Neural crest cell (in vitro differentiated cells): ENCODE measurements around the gene NPTN. TPM values are rescaled to one million over a fixed set of nuclear protein-coding genes. Genes with fewer than 3 reads are reported as not detected.

Source experiments
- DNase-seq: peaks from one replicate; pipeline ENCODE4 v3.0.0; 2021; ENCODE audit warnings: low read depth, mixed read lengths, low spot score
- H3K27ac Mint-ChIP-seq: one replicate; pipeline ENCODE4 v1.8.0; 2021; ENCODE audit warnings: mild to moderate bottlenecking, mixed read lengths; ENCODE audit not compliant: unreplicated experiment
- H3K27me3 Mint-ChIP-seq: 2 replicates; pipeline ENCODE4 v1.8.0; 2021; ENCODE audit warnings: low read depth, mild to moderate bottlenecking, mixed read lengths
- H3K36me3 Mint-ChIP-seq: 2 replicates; pipeline ENCODE4 v1.8.0; 2021; ENCODE audit warnings: low read depth, mild to moderate bottlenecking, mixed read lengths
- H3K4me1 Mint-ChIP-seq: 2 replicates; pipeline ENCODE4 v1.8.0; 2021; ENCODE audit warnings: mixed read lengths
- H3K4me3 Mint-ChIP-seq: one replicate; pipeline ENCODE4 v1.8.0; 2021; ENCODE audit warnings: mild to moderate bottlenecking, mixed read lengths
- H3K9me3 Mint-ChIP-seq: 2 replicates; pipeline ENCODE4 v1.8.0; 2021; ENCODE audit warnings: mixed read lengths
- CTCF ChIP-seq: fragments of 200-600 bp; sonication (generic); conservative IDR thresholded peaks from 2 replicates; pipeline ENCODE4 v1.5.0; 2021; ENCODE audit warnings: antibody characterized with exemption, mild to moderate bottlenecking
- total RNA-seq: library from RNA; stranded (reverse); gene quantifications from 2 replicates; pipeline ENCODE4 v1.2.1, GENCODE V29; 2021

Gene NPTN
- total RNA-seq, 1 donor from 2014 or later, result 54.9 TPM

DNA sequence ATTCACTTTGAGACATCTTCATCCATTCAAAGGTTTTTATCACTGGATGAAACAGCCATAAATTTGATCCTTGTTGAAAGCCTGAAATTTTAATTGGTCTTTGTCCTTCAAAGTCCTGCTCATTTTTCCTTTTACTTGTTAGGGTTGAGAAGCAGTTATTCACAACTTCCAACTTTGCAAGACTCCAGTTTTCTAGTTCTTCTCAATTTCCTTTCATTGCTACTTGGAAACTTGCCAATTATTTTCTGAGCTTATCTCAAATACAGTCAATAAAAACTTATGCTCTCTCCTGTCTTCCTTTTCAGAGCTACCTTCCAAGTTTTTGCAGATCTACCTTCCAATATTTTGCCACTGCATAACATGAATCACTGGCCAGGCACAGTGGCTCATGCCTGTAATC lies 27.3 kb upstream of the NPTN start:
- Mint-ChIP-seq H3K36me3 (no peaks in the 10 kb centered on the region), H3K27ac (no peak overlapping the region), H3K9me3 (no peaks in the 10 kb centered on the region), H3K4me1 (no peaks in the 10 kb centered on the region), H3K4me3 (no peak overlapping the region), H3K27me3 (peaks cover 22% of the 10 kb centered on the region)
- DNase-seq, result no peak
- TF ChIP-seq CTCF, result no peak

GRCh38 chr15:73658645-73659044 lies 25.5 kb upstream of the NPTN start:
- Mint-ChIP-seq H3K4me3 (no peak overlapping the region), H3K36me3 (no peaks in the 10 kb centered on the region), H3K4me1 (no peaks in the 10 kb centered on the region), H3K9me3 (no peaks in the 10 kb centered on the region), H3K27me3 (peaks cover 21% of the 10 kb centered on the region), H3K27ac (no peak overlapping the region)
- DNase-seq, result no peak
- TF ChIP-seq CTCF, result no peak

DNA sequence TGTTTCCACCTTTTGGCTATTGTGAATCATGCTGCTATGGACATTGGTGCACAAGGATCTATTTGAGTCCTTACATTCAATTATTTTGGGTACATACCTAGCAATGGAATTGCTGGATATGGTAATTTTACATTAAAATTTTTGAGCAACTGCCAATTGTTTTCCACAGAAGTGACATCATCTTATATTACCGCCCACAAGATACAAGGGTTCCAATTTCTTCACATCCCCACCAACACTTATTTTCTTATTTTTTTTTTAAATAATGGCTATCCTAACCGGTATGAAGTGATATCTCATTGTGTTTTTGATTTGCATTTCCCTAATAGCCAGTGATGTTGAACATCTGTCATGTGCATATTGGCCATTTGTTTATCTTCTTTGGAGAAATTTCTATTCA lies 22.5 kb upstream of the NPTN start:
- Mint-ChIP-seq H3K4me1 (no peaks in the 10 kb centered on the region), H3K27ac (no peak overlapping the region), H3K9me3 (no peaks in the 10 kb centered on the region), H3K4me3 (no peak overlapping the region), H3K27me3 (peaks cover 22% of the 10 kb centered on the region), H3K36me3 (no peaks in the 10 kb centered on the region)
- no peak for TF ChIP-seq CTCF
- no peak for DNase-seq

DNA sequence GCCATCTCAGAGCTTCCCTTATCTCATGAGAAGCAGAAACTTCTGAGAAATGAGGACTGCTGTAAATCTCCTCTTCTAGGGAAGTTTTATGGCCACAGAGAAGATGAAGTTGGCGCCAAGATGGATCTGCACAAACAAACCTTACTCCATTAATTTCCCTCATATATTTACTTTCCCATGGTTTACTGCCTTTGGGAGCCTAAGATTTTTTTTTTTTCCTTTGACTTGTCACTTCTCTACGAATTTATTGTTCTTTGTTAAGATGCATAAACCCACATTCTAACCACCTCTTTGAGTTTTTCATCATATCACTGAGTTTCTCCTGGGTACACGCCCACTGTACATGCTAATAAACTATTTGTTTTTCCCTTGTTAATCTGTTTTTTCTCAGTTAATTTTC lies 21.5 kb upstream of the NPTN start:
- H3K4me1 Mint-ChIP-seq, result no peaks in the 10 kb centered on the region
- no peaks in the 10 kb centered on the region for H3K36me3 Mint-ChIP-seq
- H3K27ac Mint-ChIP-seq, result no peak overlapping the region

GRCh38 chr15:73650416-73651126 lies 17.4 kb upstream of the NPTN start:
- no peak for TF ChIP-seq CTCF
- Mint-ChIP-seq H3K4me1 (no peaks in the 10 kb centered on the region), H3K4me3 (no peak overlapping the region), H3K9me3 (no peaks in the 10 kb centered on the region), H3K27me3 (peaks cover 28% of the 10 kb centered on the region), H3K36me3 (no peaks in the 10 kb centered on the region), H3K27ac (no peak overlapping the region)
- DNase-seq, result no peak

More for the DNA sequence above, 21.5 kb upstream of the NPTN start:
- Mint-ChIP-seq H3K9me3 (no peaks in the 10 kb centered on the region), H3K4me3 (no peak overlapping the region), H3K27me3 (peaks cover 21% of the 10 kb centered on the region)
- no peak for TF ChIP-seq CTCF
- DNase-seq, result no peak
